NCI-H1694 (cell line): ENCODE measurements around the gene SLC35F1.

Source experiments
- DNase-seq: peaks from one replicate; lab custom pipeline; 2025; lab: John Stamatoyannopoulos, UW

The SLC35F1 gene

DNA sequence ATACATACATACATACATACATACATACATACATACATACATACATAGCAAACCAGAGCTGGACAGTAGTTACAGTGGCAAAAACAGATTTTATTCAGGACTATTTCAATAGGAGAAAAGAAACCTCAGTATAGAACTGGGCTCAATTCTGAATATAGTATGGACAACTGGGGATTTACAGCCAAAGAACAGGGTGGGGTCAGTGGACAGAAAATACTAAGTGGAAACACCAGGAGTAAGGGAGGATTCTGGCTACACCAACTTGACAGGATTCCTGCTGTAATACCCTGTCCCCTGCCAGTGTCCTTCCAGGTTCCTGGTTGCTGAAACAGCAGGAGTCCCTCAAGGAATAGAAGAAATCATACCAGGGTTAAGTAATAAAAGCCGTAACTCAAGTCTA lies 293.1 kb downstream of the SLC35F1 start:
- DNase-seq = no peak

DNA sequence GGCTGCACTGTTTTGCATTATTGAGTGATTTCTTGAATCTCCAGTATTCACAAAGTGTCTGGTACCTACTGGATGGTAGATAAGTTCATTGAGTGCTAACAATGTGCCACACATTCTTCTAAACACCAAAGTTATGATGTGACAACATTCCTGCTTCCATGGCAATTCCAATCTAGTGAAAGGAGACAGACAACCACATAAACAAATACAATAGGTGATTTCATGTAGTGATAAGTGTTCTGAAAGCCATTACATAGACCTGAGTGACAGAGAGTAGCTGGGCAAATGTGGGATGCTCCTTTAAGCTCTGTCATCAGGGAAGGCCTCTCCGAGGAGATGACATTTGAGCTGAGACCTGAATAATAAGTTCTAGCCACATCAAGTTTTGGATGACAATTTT lies 295.5 kb downstream of the SLC35F1 start:
- DNase-seq = no peak

DNA sequence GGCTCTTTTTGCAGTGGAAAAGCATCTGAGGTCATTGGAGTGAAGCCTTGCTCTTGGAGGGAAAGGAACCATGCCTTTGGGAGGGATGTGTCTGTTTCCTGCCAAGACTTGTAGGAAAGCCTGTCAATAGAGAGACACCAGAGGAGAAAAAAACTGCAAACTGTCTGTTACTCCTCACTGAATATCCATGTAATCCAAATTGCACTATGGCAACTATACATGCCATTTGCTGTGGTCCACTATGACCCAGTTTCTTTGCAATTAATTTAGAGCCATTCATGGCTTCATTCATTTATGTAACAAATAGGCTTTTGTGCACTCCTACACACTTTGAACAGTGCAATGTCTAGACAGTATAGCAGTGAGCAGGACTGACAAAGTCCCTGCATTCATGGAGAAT lies 296.5 kb downstream of the SLC35F1 start:
- no peak for DNase-seq

- no peak for DNase-seq
These were observed 299.2 kb downstream of the SLC35F1 start for GRCh38 chr6:118206221-118206620.

DNA sequence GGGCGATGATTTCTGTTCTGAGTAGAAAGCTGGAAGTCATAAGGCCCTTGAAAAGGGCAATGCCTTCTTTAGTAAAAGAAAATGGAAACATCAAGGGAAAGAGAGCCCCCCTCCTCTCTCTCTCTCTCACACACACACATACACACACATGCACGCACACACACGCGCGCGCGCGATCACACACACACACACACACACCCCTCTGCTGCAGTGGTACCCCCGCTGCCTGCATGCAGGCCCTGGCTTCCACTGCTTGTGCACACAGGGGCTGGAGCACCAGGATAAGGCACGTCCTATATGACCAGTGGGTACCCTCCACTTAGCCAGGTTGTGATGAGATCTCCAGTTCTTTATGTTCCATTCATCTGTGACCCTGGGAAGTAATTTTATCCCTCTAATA lies 300.9 kb downstream of the SLC35F1 start:
- no peak for DNase-seq

DNA sequence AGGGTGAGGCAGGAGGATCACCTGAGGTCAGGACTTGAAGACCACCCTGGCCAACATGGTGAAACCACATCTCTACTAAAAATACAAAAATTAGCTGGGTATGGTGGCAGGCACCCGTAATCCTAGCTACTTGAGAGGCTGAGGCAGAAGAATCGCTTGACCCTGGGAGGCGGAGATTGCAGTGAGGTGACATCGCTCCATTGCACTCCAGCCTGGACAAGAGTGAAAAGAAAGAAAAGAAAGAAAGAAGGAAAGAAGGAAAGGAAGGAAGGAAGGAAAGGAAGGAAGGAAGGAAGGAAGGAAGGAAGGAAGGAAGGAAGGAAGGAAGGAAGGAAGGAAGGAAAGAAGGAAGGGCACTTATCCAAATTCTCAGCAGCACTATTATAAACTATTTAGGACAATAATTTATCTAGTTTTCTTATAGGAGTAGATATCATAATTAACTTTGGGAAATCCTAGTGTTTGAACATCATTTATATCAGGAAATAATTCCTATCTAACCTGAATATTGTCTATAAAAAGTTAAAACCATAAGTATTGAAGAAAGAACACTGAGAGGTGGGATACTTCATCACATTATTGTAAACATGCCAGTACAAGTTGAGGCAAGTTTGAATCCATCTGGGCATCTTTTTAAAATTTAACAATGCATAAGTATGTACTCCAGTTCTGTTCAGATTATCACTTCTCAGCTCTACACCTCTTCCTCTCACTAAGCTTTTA lies 305.5 kb downstream of the SLC35F1 start:
- DNase-seq = no peak

DNA sequence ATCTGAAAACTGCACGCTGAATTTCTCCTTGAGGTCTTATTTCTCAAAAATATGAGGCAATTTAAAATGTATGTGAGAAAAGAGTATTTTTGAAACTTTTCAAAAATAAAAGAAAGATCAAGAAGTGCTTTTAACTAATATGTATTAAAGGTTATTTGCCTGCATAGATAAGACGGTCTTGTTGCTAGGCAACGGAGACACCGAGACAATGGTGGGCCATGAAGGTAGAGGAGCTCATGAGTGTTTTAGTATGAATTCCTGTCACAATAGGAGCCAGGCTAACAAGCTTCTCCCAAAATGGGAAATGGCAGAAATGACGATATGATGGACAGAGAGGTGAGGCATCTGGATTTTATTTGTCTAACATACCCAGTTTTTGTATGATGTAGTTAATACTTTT lies 308.2 kb downstream of the SLC35F1 start:
- DNase-seq = no peak

DNA sequence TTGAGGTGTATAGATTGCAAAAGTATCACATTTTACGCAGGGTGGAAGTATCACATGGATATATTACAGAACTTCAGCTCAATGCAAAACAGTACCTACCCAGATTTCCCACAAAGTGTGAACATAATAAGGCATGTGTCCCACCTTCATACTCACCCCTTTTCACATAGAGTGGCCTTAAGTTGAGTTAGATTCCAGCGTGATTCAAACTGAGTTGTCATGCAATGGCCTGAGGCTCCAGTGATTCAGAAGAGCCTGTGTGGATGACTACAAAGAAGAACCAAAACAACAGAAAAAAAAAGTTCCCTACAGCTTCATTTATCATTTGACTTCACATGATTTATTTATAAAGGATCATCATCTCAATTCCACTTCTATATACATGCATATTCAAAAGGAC lies 309.7 kb downstream of the SLC35F1 start:
- DNase-seq = no peak

- no peak for DNase-seq
These were observed 311.1 kb downstream of the SLC35F1 start for GRCh38 chr6:118218156-118218555.

GRCh38 chr6:118220429-118221128 lies 313.5 kb downstream of the SLC35F1 start:
- no peak for DNase-seq

- no peak for DNase-seq
These were observed 316.3 kb downstream of the SLC35F1 start for GRCh38 chr6:118223316-118223715.

DNA sequence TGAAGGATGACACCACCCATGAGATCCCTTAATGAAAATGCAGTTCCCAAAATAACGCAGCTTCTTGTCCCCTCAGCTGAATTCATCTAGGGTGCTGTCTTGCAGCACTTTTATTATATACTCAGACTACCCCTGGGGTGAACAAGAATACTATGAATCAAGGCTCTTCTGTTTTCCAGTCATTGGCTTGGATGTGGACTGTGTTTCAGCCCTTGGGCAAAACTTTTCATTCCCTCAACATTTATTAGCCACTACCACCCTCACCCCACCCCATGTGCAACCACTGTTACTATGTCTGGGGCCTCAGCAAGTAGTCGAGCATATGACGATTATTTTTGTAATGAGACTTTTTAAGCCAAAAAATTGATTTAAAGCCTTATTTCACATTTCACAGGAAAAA lies 321.8 kb downstream of the SLC35F1 start:
- DNase-seq = no peak

GRCh38 chr6:118240878-118241528 lies 333.9 kb downstream of the SLC35F1 start:
- DNase-seq = no peak

- DNase-seq = no peak
These were observed 339.3 kb downstream of the SLC35F1 start for GRCh38 chr6:118246406-118246805.

GRCh38 chr6:118248171-118248570 lies 341.1 kb downstream of the SLC35F1 start:
- DNase-seq = no peak

DNA sequence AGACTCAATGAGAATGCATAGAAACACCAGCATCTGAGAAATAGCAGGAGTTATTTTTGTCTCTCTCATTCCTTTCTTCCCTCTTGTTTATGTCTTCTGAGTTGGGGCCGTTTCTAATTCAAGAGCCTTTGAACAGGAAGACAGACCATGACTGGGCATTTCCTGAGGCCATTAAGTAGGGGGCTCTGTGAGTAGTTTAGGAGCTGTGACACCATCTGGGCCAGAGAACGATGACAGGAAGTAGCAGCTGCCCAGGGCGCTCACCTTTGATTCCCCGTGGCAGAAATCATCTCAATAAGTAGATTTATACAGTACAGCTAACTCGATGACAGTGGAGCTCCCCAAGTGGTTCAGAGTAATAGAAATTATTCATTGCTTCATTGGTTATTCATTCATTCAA lies 342.6 kb downstream of the SLC35F1 start:
- DNase-seq = no peak

GRCh38 chr6:118252474-118252873 lies 345.4 kb downstream of the SLC35F1 start:
- DNase-seq = no peak

DNA sequence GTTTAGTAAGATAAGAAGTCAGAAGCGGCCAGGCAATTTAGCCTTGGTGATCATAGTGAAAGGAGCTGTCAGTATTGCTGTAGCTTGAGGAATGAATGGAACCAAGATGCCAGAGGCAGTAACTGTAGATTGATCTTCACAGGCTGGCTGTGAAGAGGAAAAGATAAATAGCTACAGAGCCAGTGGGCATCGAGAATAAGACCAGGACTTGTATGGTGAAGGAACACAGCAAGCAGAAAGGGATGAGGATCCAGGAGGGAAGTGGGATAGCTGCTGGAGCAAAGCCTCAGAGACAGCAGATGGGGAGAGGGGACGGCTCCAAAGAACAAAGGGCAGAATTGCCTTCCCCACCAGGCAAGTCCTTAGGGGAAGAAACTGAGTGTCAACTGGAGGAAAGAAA lies 346.7 kb downstream of the SLC35F1 start:
- DNase-seq = no peak

DNA sequence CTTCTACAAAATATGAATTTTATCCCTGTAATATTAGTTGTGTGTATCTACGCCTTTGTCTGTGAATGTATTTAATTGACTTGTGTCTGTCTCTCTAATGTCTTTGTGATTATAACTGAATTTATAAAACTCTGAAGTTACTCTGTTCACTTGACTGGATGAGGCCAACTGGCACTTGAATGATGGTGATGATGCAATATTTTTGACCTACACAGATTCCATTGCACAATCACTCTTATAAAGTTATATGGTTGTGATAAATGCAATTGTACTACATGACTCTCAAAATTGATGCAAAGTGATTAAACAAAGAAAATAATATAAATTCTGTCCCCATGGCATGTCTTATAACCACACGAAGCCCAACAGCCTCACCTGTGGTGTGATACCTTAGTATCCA lies 353.8 kb downstream of the SLC35F1 start:
- no peak for DNase-seq

GRCh38 chr6:118263921-118264486 lies 356.9 kb downstream of the SLC35F1 start:
- DNase-seq = no peak

DNA sequence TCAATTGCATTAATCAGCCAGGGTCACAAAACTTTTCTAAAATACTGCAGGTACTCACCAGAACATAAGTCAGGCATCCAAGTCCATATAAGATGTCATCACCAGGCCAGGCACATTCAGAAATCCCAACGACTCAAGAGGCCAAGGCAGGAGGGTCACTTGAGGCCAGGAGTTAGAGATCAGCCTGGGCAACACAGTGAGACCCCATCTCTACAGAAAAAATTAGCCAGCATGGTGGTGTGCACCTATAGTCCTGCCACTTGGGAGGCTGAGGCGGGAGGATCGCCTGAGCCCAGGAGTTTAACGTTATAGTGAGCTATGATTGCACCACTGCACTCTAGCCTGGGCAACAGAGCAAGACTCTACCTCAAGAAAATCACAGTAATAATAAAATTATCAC lies 362.6 kb downstream of the SLC35F1 start:
- DNase-seq = no peak

DNA sequence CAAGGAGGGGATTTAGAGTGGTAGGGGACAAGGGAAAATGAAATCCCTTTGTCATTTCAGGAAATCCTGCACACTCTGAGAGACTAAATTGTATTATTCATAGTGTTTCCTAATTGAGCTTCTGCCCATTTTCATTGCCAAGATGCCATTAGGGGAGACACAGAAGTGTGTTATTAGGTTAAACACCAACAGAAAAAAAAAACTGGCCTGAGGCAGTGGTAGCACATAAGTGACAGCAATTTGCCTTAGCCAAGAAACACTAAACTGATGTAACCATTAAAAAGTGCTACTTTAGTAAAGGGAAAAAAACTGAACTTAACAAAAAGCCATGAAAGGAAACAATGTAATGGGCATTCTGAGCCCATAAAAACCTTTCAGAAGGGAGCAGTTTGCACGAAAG lies 370.6 kb downstream of the SLC35F1 start:
- DNase-seq = no peak

GRCh38 chr6:118280210-118280609 lies 373.1 kb downstream of the SLC35F1 start:
- no peak for DNase-seq
